ENCODE measurements around the gene DNAH10. TPM values are rescaled to one million over a fixed set of nuclear protein-coding genes. Genes with fewer than 3 reads are reported as not detected.

Gene DNAH10
- total RNA-seq, 2 experiments from 2014 or later = 0.11 to 0.19 TPM

DNA sequence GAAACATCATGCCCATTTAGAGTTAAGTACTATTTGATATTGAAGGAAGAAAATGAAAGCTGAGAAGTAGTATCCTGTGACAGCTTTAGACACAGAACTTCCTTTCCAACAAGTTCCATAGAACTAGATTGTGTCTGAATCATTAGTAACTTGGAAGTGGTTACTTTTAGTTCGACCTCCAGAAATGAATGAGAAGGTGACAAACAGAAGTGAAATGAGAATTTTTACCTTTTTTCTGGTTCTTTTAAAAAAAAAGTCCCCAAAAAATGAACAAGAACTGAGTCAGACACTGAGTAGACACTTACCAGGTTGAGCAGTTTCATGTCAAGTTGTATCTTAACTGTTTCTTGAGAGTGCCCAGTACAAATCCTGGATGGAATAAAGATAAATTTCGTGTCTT, 46.9 kb upstream of the DNAH10 start:
- H3K4me2 ChIP-seq (ENCODE audit: low read length) = peak overlapping the region; percentile 21

GRCh38 chr12:123717350-123717749, 44.8 kb upstream of the DNAH10 start:
- Histone ChIP-seq H3K4me3 (ENCODE audit: low read depth, low read length, poor library complexity, severe bottlenecking) (no peak overlapping the region), H3K4me1 (ENCODE audit: insufficient read depth, low read length, poor library complexity, severe bottlenecking) (peaks cover 20% of the 10 kb centered on the region), H3K27ac (ENCODE audit: low read depth, low read length, poor library complexity, severe bottlenecking) (no peak overlapping the region), H4K20me1 (ENCODE audit: insufficient read depth, low read length) (peaks cover 24% of the 10 kb centered on the region), H3K4me2 (ENCODE audit: low read length) (no peak overlapping the region), H3K79me2 (ENCODE audit: insufficient read depth, low read depth, low read length) (peaks cover 41% of the 10 kb centered on the region), H3K9me3 (ENCODE audit: low read length) (no peaks in the 10 kb centered on the region), H3K9me2 (ENCODE audit: insufficient read depth, low read length) (no peaks in the 10 kb centered on the region), H3K36me3 (ENCODE audit: insufficient read depth, low read length) (peaks cover 47% of the 10 kb centered on the region), H2AFZ (ENCODE audit: low read length) (no peak overlapping the region)
- ChIA-PET POLR2A (no interaction called here), CTCF (ENCODE audit: unreplicated experiment) (no interaction called here)
- no peak for DNase-seq (ENCODE audit: low spot score)
- TF ChIP-seq CTCF (conservative IDR thresholded peaks at IDR 0.05; ENCODE audit: low read length) (no peak), EZH2phosphoT487 (IDR thresholded peaks at IDR 0.05; ENCODE audit: borderline replicate concordance, low read depth, low read length) (no peak)
- BruUV-seq (replicated peaks) = no TSS peak
- intact Hi-C loops (cut with micrococcal nuclease; ENCODE audit: unreplicated experiment) = no loop called here

More for the DNA sequence above, 46.9 kb upstream of the DNAH10 start:
- Histone ChIP-seq H2AFZ (ENCODE audit: low read length) (no peak overlapping the region), H3K9me3 (ENCODE audit: low read length) (no peaks in the 10 kb centered on the region), H3K9me2 (ENCODE audit: insufficient read depth, low read length) (no peaks in the 10 kb centered on the region), H3K36me3 (ENCODE audit: insufficient read depth, low read length) (peaks cover 25% of the 10 kb centered on the region), H3K27ac (ENCODE audit: low read depth, low read length, poor library complexity, severe bottlenecking) (no peak overlapping the region), H4K20me1 (ENCODE audit: insufficient read depth, low read length) (peaks cover 24% of the 10 kb centered on the region), H3K79me2 (ENCODE audit: insufficient read depth, low read depth, low read length) (peaks cover 41% of the 10 kb centered on the region), H3K4me3 (ENCODE audit: low read depth, low read length, poor library complexity, severe bottlenecking) (no peak overlapping the region), H3K4me1 (ENCODE audit: insufficient read depth, low read length, poor library complexity, severe bottlenecking) (peaks cover 25% of the 10 kb centered on the region)
- POLR2A ChIA-PET = interaction anchor here (0.7 kb wide), 1 partner anchor 16 kb away, joined by 3 read pairs; no protein-coding TSS in a partner anchor
- no TSS peak for BruUV-seq (replicated peaks)
- no peak for TF ChIP-seq CTCF (conservative IDR thresholded peaks at IDR 0.05; ENCODE audit: low read length)
- no peak for TF ChIP-seq EZH2phosphoT487 (IDR thresholded peaks at IDR 0.05; ENCODE audit: borderline replicate concordance, low read depth, low read length)
- DNase-seq (ENCODE audit: low spot score) = no peak
- CTCF ChIA-PET (ENCODE audit: unreplicated experiment) = interaction anchor here (0.6 kb wide), 1 partner anchor 10 kb away, joined by 7 read pairs; no protein-coding TSS in a partner anchor
- intact Hi-C loops (cut with micrococcal nuclease; ENCODE audit: unreplicated experiment) = no loop called here

GRCh38 chr12:123720141-123720814, 41.8 kb upstream of the DNAH10 start:
- ChIA-PET CTCF (ENCODE audit: unreplicated experiment) (no interaction called here), POLR2A (no interaction called here)
- peaks cover 12% of the 10 kb centered on the region for H3K79me2 ChIP-seq (ENCODE audit: insufficient read depth, low read depth, low read length)

More at GRCh38 chr12:123720141-123720814, 41.8 kb upstream of the DNAH10 start:
- no peak overlapping the region for H3K4me2 ChIP-seq (ENCODE audit: low read length)
- peaks cover 64% of the 10 kb centered on the region for H3K36me3 ChIP-seq (ENCODE audit: insufficient read depth, low read length)
- H3K4me3 ChIP-seq (ENCODE audit: low read depth, low read length, poor library complexity, severe bottlenecking) = no peak overlapping the region
- intact Hi-C loops (cut with micrococcal nuclease; ENCODE audit: unreplicated experiment) = no loop called here
- H3K27ac ChIP-seq (ENCODE audit: low read depth, low read length, poor library complexity, severe bottlenecking) = no peak overlapping the region
- peaks cover 2% of the 10 kb centered on the region; the same call in 1 of the 2 replicates for H4K20me1 ChIP-seq (ENCODE audit: insufficient read depth, low read length)
- no peaks in the 10 kb centered on the region for H3K4me1 ChIP-seq (ENCODE audit: insufficient read depth, low read length, poor library complexity, severe bottlenecking)
- no peaks in the 10 kb centered on the region for H3K9me2 ChIP-seq (ENCODE audit: insufficient read depth, low read length)
- no peak for TF ChIP-seq CTCF (conservative IDR thresholded peaks at IDR 0.05; ENCODE audit: low read length)
- no peak for TF ChIP-seq EZH2phosphoT487 (IDR thresholded peaks at IDR 0.05; ENCODE audit: borderline replicate concordance, low read depth, low read length)
- H2AFZ ChIP-seq (ENCODE audit: low read length) = no peak overlapping the region
- BruUV-seq (replicated peaks) = TSS peak; percentile 14
- DNase-seq (ENCODE audit: low spot score) = no peak
- no peaks in the 10 kb centered on the region for H3K9me3 ChIP-seq (ENCODE audit: low read length)
